WTC11 (cell line): ENCODE measurements around the gene PAN2.

ENCODE experiments used
- ATF2 ChIP-seq: sonication (generic); formaldehyde crosslinking; IDR thresholded peaks from 2 replicates; pipeline ENCODE4 v1.8.1; 2022; ENCODE audit warnings: low read depth, missing genetic modification reagents, borderline replicate concordance
- CREM ChIP-seq: sonication (generic); formaldehyde crosslinking; IDR thresholded peaks from 2 replicates; pipeline ENCODE4 v1.8.1; 2022; ENCODE audit warnings: mild to moderate bottlenecking, missing genetic modification reagents, moderate library complexity
- CTCF ChIP-seq: fragments of 200-600 bp; IDR thresholded peaks from 2 replicates; pipeline ENCODE4 v1.8.0; 2022; ENCODE audit warnings: antibody characterized with exemption
- ETV6 ChIP-seq: sonication (generic); formaldehyde crosslinking; IDR thresholded peaks from 2 replicates; pipeline ENCODE4 v1.8.1; 2022; ENCODE audit warnings: mild to moderate bottlenecking, missing genetic modification reagents
- JUN ChIP-seq: sonication (generic); formaldehyde crosslinking; IDR thresholded peaks from 2 replicates; pipeline ENCODE4 v1.8.0; 2023; ENCODE audit warnings: mild to moderate bottlenecking, missing genetic modification reagents
- MLX ChIP-seq: sonication (generic); formaldehyde crosslinking; IDR thresholded peaks from 2 replicates; pipeline ENCODE4 v1.8.1; 2023; ENCODE audit warnings: mild to moderate bottlenecking, missing genetic modification reagents, moderate library complexity
- NR2C2 ChIP-seq: sonication (generic); formaldehyde crosslinking; IDR thresholded peaks from 2 replicates; pipeline ENCODE4 v1.8.0; 2022; ENCODE audit warnings: mild to moderate bottlenecking, missing genetic modification reagents
- PRRX2 ChIP-seq: fragments of 250-450 bp; sonication (Bioruptor Pico); IDR thresholded peaks from 2 replicates; pipeline ENCODE4 v1.8.0; 2021; ENCODE audit warnings: mild to moderate bottlenecking
- USF2 ChIP-seq: sonication (generic); formaldehyde crosslinking; IDR thresholded peaks from 2 replicates; pipeline ENCODE4 v1.8.1; 2023; ENCODE audit warnings: mild to moderate bottlenecking, missing genetic modification reagents, moderate library complexity
- ZNF121 ChIP-seq: sonication (generic); formaldehyde crosslinking; IDR thresholded peaks from 2 replicates; pipeline ENCODE4 v1.8.0; 2023; ENCODE audit warnings: missing genetic modification reagents
- ZNF232 ChIP-seq: sonication (generic); formaldehyde crosslinking; IDR thresholded peaks from 2 replicates; pipeline ENCODE4 v1.8.0; 2022; ENCODE audit warnings: mild to moderate bottlenecking, missing genetic modification reagents

GRCh38 chr12:56377989-56378316 lies 44.2 kb upstream of the PAN2 start:
- TF ChIP-seq ATF2 (CRISPR knock-in tag) (no peak), ZNF121 (CRISPR knock-in tag) (no peak), CTCF (no peak), USF2 (CRISPR knock-in tag) (no peak), PRRX2 (no peak), NR2C2 (CRISPR knock-in tag) (no peak), JUN (no peak), CREM (CRISPR knock-in tag) (no peak), ETV6 (no peak), ZNF232 (CRISPR knock-in tag) (no peak), MLX (CRISPR knock-in tag) (no peak)
